Nephron (organoid): ENCODE data around the gene LRFN3.

ENCODE experiments used
- H3K27ac Mint-ChIP-seq, 3 experiments: 2 replicates each; pipeline ENCODE4 v1.8.0; 2020; ENCODE audit warnings: mixed read lengths in 3 of 3, mild to moderate bottlenecking in 2 of 3, moderate library complexity in 1 of 3
- H3K27me3 Mint-ChIP-seq: 2 replicates; pipeline ENCODE4 v1.8.0; 2021; ENCODE audit warnings: low read depth, mild to moderate bottlenecking, moderate library complexity, mixed read lengths
- H3K36me3 Mint-ChIP-seq: 2 replicates; pipeline ENCODE4 v1.8.0; 2020; ENCODE audit warnings: low read depth, mixed read lengths
- H3K4me1 Mint-ChIP-seq: 2 replicates; pipeline ENCODE4 v1.8.0; 2020; ENCODE audit warnings: mixed read lengths
- H3K4me3 Mint-ChIP-seq, 3 experiments: 2 replicates each; pipeline ENCODE4 v1.8.0; 2020; ENCODE audit warnings: mild to moderate bottlenecking in 3 of 3, mixed read lengths in 3 of 3, moderate library complexity in 2 of 3
- H3K9me3 Mint-ChIP-seq: 2 replicates; pipeline ENCODE4 v1.8.0; 2020; ENCODE audit warnings: mixed read lengths
- TF ChIP-seq, protein P1 (sequence below), 3 experiments: fragments of 200-600 bp; sonication (generic); IDR thresholded peaks; one replicate each; pipeline ENCODE4 v1.5.0; 2021; ENCODE audit warnings: antibody characterized with exemption in 3 of 3; ENCODE audit not compliant: unreplicated experiment in 3 of 3

The LRFN3 gene

DNA sequence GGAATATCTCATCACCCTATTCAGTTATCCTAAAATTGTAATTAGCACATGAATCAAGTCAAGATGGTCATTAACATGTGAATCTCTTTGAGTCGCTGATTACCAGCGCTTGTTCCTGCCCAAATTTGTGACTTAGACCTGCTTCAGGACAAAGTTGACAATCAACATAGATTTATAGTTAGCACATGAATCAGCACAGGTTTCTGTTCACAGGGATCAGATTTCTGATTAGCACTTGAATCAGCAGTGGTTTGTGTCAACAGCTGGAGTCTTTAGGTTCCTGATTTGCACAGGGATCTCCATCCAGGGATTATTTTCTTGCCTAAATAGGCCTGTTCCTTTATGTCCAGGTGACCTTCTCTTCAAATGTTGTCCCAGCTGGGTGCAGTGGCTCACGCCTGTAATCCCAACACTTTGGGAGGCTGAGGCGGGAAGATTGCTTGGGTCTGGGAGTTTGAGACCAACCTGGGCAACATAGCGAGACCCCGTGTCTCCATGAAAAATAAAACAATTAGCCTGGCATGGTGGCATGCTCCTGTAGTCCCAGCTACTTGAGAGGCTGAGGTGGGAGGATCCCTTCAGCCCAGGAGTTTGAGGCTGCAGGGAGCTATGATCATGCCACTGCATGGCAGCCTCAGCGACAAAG, 3.8 kb upstream of the LRFN3 start:
- H3K27me3 Mint-ChIP-seq = no peaks in the 10 kb centered on the region
- TF ChIP-seq, protein P1, sequence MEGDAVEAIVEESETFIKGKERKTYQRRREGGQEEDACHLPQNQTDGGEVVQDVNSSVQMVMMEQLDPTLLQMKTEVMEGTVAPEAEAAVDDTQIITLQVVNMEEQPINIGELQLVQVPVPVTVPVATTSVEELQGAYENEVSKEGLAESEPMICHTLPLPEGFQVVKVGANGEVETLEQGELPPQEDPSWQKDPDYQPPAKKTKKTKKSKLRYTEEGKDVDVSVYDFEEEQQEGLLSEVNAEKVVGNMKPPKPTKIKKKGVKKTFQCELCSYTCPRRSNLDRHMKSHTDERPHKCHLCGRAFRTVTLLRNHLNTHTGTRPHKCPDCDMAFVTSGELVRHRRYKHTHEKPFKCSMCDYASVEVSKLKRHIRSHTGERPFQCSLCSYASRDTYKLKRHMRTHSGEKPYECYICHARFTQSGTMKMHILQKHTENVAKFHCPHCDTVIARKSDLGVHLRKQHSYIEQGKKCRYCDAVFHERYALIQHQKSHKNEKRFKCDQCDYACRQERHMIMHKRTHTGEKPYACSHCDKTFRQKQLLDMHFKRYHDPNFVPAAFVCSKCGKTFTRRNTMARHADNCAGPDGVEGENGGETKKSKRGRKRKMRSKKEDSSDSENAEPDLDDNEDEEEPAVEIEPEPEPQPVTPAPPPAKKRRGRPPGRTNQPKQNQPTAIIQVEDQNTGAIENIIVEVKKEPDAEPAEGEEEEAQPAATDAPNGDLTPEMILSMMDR (IDR thresholded peaks at IDR 0.05; ENCODE audit: unreplicated experiment in 3 of 3) = no peak
- peaks cover 13% of the 10 kb centered on the region for H3K4me1 Mint-ChIP-seq
- H3K27ac Mint-ChIP-seq = no peak overlapping the region
- H3K36me3 Mint-ChIP-seq = no peaks in the 10 kb centered on the region
- peak overlapping the region in 1 of 3 experiments; percentile 66 for H3K4me3 Mint-ChIP-seq
- H3K9me3 Mint-ChIP-seq = no peaks in the 10 kb centered on the region

DNA sequence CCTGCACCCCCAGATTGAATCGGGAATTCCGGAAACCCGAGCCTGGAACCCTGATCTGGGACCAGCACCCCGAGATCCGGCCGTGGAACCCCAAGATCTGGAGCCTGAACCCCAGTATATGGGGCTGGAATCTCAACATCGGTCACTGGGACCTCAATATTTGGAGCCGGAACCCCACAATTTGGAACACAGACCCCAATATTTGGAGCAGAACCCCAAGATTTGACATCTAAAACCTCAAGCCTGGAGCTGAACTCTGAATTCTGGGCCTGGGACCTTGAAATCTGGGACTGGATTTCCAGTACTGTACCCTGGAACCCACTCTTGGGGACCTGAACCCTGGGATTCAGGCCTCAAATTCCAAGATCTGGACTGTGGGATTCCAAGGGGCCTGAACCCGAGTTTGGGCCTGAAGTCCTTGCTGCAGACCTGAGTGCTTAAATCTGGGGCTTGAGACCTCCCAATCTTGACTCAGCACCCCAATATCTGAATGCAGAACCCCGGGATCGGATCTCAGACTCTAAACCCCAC, 629 bp downstream of the LRFN3 start:
- Mint-ChIP-seq H3K9me3 (no peaks in the 10 kb centered on the region), H3K4me1 (peaks cover 22% of the 10 kb centered on the region), H3K27ac (no peak overlapping the region), H3K36me3 (peaks cover 10% of the 10 kb centered on the region), H3K27me3 (no peaks in the 10 kb centered on the region), H3K4me3 (peak overlapping the region; percentile 87 to 88 (median 87))
- TF ChIP-seq, protein P1 (IDR thresholded peaks at IDR 0.05; ENCODE audit: unreplicated experiment in 3 of 3) = no peak

DNA sequence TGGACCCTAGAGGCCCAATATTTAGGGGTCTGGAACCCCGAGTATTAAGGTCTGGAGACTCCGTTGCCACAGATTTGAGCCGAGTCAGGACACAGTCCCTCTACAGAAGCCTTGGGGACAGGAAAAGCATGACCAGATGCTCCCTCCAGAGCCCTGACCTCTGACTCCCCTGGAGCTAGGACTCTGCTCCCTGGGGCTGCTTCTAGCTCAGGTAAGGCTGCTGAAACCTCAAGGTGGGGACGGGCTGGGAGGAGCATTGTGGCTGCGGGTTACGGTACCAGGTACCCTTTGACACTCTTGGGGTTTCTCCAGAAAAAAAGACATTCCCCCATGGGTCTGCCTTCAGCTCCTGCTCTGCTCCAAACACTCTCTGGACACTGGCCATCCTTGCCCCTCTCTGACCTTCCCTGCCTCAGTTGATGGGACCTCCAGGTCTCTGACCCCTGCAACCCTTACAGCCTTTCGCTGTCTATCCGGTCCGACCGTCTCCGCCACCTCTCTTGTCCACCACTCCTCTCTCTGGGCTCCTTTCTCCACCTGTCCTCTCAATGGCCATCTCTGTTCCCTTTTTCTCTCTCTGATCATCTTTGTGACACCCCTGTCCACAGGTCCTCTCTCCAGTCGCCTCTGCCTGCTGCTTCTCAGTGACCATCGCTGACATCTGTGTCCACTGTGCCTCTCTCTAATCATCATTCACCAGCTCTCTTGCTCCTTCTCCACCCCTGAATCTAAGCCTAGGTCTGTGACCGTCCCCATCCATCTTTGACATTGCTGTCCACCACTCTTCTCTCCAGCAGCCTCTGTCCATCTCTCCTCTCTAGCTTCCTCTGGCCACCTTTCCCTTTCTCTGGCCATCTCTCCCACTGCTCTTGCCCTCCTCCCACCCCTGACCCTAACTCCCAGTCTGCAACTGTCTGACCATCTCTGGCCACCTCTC, 1.4 kb downstream of the LRFN3 start:
- TF ChIP-seq, protein P1 (IDR thresholded peaks at IDR 0.05; ENCODE audit: unreplicated experiment in 3 of 3) = no peak
- H3K36me3 Mint-ChIP-seq = peaks cover 10% of the 10 kb centered on the region
- H3K27me3 Mint-ChIP-seq = no peaks in the 10 kb centered on the region
- peak overlapping the region; percentile 15 to 69 (median 39) for H3K27ac Mint-ChIP-seq
- H3K4me3 Mint-ChIP-seq = peak overlapping the region; percentile 87 to 88 (median 87)
- H3K9me3 Mint-ChIP-seq = no peaks in the 10 kb centered on the region
- H3K4me1 Mint-ChIP-seq = peaks cover 22% of the 10 kb centered on the region

DNA sequence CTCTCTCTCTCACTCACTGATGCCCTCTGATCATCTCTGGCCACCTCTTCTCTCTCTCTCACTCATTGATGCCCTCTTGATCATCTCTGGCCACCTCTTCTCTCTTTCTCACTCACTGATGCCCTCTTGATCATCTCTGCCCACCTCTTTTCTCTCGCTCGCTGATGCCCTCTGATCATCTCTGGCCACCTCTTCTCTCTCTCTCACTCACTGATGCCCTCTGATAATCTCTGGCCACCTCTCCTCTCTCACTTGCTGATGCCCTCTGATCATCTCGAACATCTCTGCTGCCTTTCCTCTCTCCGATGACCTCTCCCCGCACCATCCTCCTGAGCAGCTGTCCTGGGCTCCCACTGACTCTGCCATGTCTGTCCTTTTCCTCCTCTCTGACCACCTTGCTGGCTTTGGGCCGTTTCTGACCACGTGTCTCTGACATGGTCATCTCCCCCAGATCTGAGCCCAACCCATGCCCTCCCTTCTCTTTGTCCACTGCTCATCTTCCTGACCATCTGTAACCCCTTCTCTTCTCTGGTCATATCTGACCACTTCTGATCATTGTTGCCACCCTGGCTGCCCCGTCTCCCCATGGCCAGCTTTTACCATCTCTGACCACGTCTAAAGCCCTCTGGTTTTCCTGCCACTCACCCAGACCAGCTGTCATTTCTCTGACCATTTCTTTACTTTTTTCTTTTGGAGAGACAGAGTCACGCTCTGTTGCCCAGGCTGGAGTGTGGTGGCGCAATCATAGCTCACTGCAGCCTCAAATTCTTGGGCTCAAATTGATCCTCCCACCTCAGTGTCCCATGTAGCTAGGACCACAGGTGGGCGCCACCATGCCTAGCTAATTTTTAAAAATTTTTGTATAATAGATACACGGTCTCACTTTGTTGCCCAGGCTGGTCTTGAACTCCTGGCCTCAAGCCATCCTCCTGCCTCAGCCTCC, 2.4 kb downstream of the LRFN3 start:
- H3K4me1 Mint-ChIP-seq = peaks cover 22% of the 10 kb centered on the region
- no peaks in the 10 kb centered on the region for H3K9me3 Mint-ChIP-seq
- H3K36me3 Mint-ChIP-seq = peaks cover 17% of the 10 kb centered on the region
- peak overlapping the region; percentile 87 to 88 (median 87) for H3K4me3 Mint-ChIP-seq
- H3K27ac Mint-ChIP-seq = peak overlapping the region; percentile 15 to 69 (median 39)
- H3K27me3 Mint-ChIP-seq = no peaks in the 10 kb centered on the region
- TF ChIP-seq, protein P1 (IDR thresholded peaks at IDR 0.05; ENCODE audit: unreplicated experiment in 3 of 3) = no peak

DNA sequence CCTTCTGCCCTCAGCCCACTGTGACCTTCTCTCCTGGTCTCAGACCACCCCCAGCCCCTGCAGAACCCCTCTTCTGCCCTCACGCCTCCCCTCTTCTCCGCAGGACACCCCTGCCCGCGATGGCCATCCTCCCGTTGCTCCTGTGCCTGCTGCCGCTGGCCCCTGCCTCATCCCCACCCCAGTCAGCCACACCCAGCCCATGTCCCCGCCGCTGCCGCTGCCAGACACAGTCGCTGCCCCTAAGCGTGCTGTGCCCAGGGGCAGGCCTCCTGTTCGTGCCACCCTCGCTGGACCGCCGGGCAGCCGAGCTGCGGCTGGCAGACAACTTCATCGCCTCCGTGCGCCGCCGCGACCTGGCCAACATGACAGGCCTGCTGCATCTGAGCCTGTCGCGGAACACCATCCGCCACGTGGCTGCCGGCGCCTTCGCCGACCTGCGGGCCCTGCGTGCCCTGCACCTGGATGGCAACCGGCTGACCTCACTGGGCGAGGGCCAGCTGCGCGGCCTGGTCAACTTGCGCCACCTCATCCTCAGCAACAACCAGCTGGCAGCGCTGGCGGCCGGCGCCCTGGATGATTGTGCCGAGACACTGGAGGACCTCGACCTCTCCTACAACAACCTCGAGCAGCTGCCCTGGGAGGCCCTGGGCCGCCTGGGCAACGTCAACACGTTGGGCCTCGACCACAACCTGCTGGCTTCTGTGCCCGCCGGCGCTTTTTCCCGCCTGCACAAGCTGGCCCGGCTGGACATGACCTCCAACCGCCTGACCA, 3.3 kb downstream of the LRFN3 start:
- peaks cover 22% of the 10 kb centered on the region for H3K4me1 Mint-ChIP-seq
- no peaks in the 10 kb centered on the region for H3K9me3 Mint-ChIP-seq
- H3K27ac Mint-ChIP-seq = no peak overlapping the region
- TF ChIP-seq, protein P1 (IDR thresholded peaks at IDR 0.05; ENCODE audit: unreplicated experiment in 3 of 3) = no peak
- peaks cover 25% of the 10 kb centered on the region for H3K36me3 Mint-ChIP-seq
- H3K27me3 Mint-ChIP-seq = no peaks in the 10 kb centered on the region
- H3K4me3 Mint-ChIP-seq = no peak overlapping the region
